ENCODE measurements around the gene IL12B. TPM values are rescaled to one million over a fixed set of nuclear protein-coding genes. Genes with fewer than 3 reads are reported as not detected.
A peak's percentile ranks its signal among the peaks of the same experiment; 100 is the strongest.

Gene IL12B
- polyA plus RNA-seq, 1 experiment, result 0.02 TPM

- H3K27ac ChIP-seq (ENCODE audit: low read depth, low read length), result no peak overlapping the region
- no peak for DNase-seq (ENCODE audit: low read depth, low spot score)
- no peak overlapping the region for H3K4me3 ChIP-seq (ENCODE audit: low read depth, low read length)
- no peak for TF ChIP-seq CTCF (IDR thresholded peaks at IDR 0.05; ENCODE audit: low read depth, low read length)
- POLR2A ChIA-PET, result no interaction called here
- H3K9me3 ChIP-seq (ENCODE audit: control insufficient read depth, insufficient read depth, low read length), result peaks cover 4% of the 10 kb centered on the region; the same call in 1 of the 2 replicates
- CTCF ChIA-PET, result interaction anchor here (2.8 kb wide), 1 partner anchor 22 kb away, joined by 8 read pairs; no protein-coding TSS in a partner anchor
- no peaks in the 10 kb centered on the region for H3K27me3 ChIP-seq (ENCODE audit: control insufficient read depth, insufficient read depth, low read length)
These were observed 35.4 kb downstream of the IL12B start for GRCh38 chr5:159294921-159295320.

GRCh38 chr5:159290741-159291140 is 39.5 kb downstream of the IL12B start:
- no peaks in the 10 kb centered on the region for H3K27me3 ChIP-seq (ENCODE audit: control insufficient read depth, insufficient read depth, low read length)
- ChIA-PET POLR2A (no interaction called here), CTCF (interaction anchor here (0.7 to 2.3 kb wide), 3 partner anchors 26 to 154 kb away, joined by 3 to 10 read pairs (median 3); no protein-coding TSS in a partner anchor)
- no peak for TF ChIP-seq CTCF (IDR thresholded peaks at IDR 0.05; ENCODE audit: low read depth, low read length)
- no peak overlapping the region for H3K27ac ChIP-seq (ENCODE audit: low read depth, low read length)
- no peaks in the 10 kb centered on the region for H3K9me3 ChIP-seq (ENCODE audit: control insufficient read depth, insufficient read depth, low read length)
- no peak for DNase-seq (ENCODE audit: low read depth, low spot score)
- no peak overlapping the region for H3K4me3 ChIP-seq (ENCODE audit: low read depth, low read length)

- POLR2A ChIA-PET, result interaction anchor here (0.6 kb wide), 1 partner anchor 102 kb away, joined by 5 read pairs; no protein-coding TSS in a partner anchor
- peak; percentile 52 for TF ChIP-seq CTCF (IDR thresholded peaks at IDR 0.05; ENCODE audit: low read depth, low read length)
- DNase-seq (ENCODE audit: low read depth, low spot score), result no peak
- CTCF ChIA-PET, result interaction anchor here (0.6 to 2.3 kb wide), 25 partner anchors 9 to 1272 kb away, joined by 3 to 16 read pairs (median 3); partner anchors contain the start of gene TTC1
- Histone ChIP-seq H3K4me3 (ENCODE audit: low read depth, low read length) (no peak overlapping the region), H3K27me3 (ENCODE audit: control insufficient read depth, insufficient read depth, low read length) (no peaks in the 10 kb centered on the region), H3K27ac (ENCODE audit: low read depth, low read length) (no peak overlapping the region), H3K9me3 (ENCODE audit: control insufficient read depth, insufficient read depth, low read length) (no peaks in the 10 kb centered on the region)
These were observed 43.8 kb downstream of the IL12B start for GRCh38 chr5:159286420-159287035.

GRCh38 chr5:159274676-159275075 is 55.6 kb downstream of the IL12B start:
- POLR2A ChIA-PET, result no interaction called here
- Histone ChIP-seq H3K27me3 (ENCODE audit: control insufficient read depth, insufficient read depth, low read length) (no peaks in the 10 kb centered on the region), H3K4me3 (ENCODE audit: low read depth, low read length) (no peak overlapping the region), H3K27ac (ENCODE audit: low read depth, low read length) (no peak overlapping the region), H3K9me3 (ENCODE audit: control insufficient read depth, insufficient read depth, low read length) (no peaks in the 10 kb centered on the region)
- CTCF ChIA-PET, result interaction anchor here (2.6 kb wide), 1 partner anchor 118 kb away, joined by 17 read pairs; no protein-coding TSS in a partner anchor
- DNase-seq (ENCODE audit: low read depth, low spot score), result no peak
- no peak for TF ChIP-seq CTCF (IDR thresholded peaks at IDR 0.05; ENCODE audit: low read depth, low read length)

GRCh38 chr5:159273923-159274322 is 56.4 kb downstream of the IL12B start:
- no peak overlapping the region for H3K27ac ChIP-seq (ENCODE audit: low read depth, low read length)
- CTCF ChIA-PET, result interaction anchor here (0.8 to 2.6 kb wide), 2 partner anchors 11 to 118 kb away, joined by 3 to 17 read pairs; no protein-coding TSS in a partner anchor

More at GRCh38 chr5:159273923-159274322, 56.4 kb downstream of the IL12B start:
- POLR2A ChIA-PET, result no interaction called here
- Histone ChIP-seq H3K4me3 (ENCODE audit: low read depth, low read length) (no peak overlapping the region), H3K9me3 (ENCODE audit: control insufficient read depth, insufficient read depth, low read length) (no peaks in the 10 kb centered on the region), H3K27me3 (ENCODE audit: control insufficient read depth, insufficient read depth, low read length) (no peaks in the 10 kb centered on the region)
- DNase-seq (ENCODE audit: low read depth, low spot score), result no peak
- TF ChIP-seq CTCF (IDR thresholded peaks at IDR 0.05; ENCODE audit: low read depth, low read length), result no peak
